C4-2B (cell line): Measurements from ENCODE around the gene ADAMTS18.
A peak's percentile ranks its signal among the peaks of the same experiment; 100 is the strongest.

Experiments used
- CTCF ChIP-seq: fragments of 450-650 bp; conservative IDR thresholded peaks from 2 replicates; pipeline ENCODE4 v1.5.1; 2017; ENCODE audit warnings: mild to moderate bottlenecking
- ZFX ChIP-seq: fragments of 450-650 bp; IDR thresholded peaks from 2 replicates; pipeline ENCODE4 v1.6.1; 2017

- TF ChIP-seq CTCF (peak; percentile 98), ZFX (no peak)
These were observed 198.7 kb downstream of the ADAMTS18 start for GRCh38 chr16:77236063-77236511.
